ENCODE measurements around the gene SWAP70. TPM values are rescaled to one million over a fixed set of nuclear protein-coding genes. Genes with fewer than 3 reads are reported as not detected.

SWAP70 gene
- total and polyA plus RNA-seq, 9 of the 15 experiments (the other 6 are each of a cell fraction or from before 2014, with no cell fraction given) = 1.7 to 4.9 (median 3.9) TPM

- 45% methylated on average over 6 of the region's 6 CpGs for WGBS (ENCODE audit: insufficient coverage, low coverage, missing lambda C conversion rate)
- Histone ChIP-seq H3K9ac (ENCODE audit: insufficient read depth in 1 of 2, low read depth in 2 of 2, low read length in 2 of 2) (no peak overlapping the region; a peak in 1 of 4 replicates), H3K4me1 (replicated peaks in 1 of 2; ENCODE audit: control insufficient read depth in 2 of 2, insufficient read depth in 2 of 2, low read length in 2 of 2) (peaks cover 4 to 9% of the 10 kb centered on the region in 2 experiments; a peak in 3 of 5 replicates), H4K20me1 (replicated peaks; ENCODE audit: control insufficient read depth, insufficient read depth, low read length) (no peaks in the 10 kb centered on the region), H3K79me2 (ENCODE audit: control insufficient read depth, insufficient read depth, low read length) (no peaks in the 10 kb centered on the region), H3K9me3 (replicated peaks; ENCODE audit: control insufficient read depth, insufficient read depth, low read depth, low read length) (no peaks in the 10 kb centered on the region), H3K27me3 (ENCODE audit: control insufficient read depth in 2 of 2, insufficient read depth in 2 of 2, low read length in 2 of 2) (no peaks in the 10 kb centered on the region), H3K4me3 (no peak overlapping the region), H3K36me3 (ENCODE audit: control insufficient read depth, insufficient read depth, low read length) (no peaks in the 10 kb centered on the region), H2AFZ (ENCODE audit: low read depth, low read length) (peak overlapping the region; percentile 71), H3K9me1 (ENCODE audit: control insufficient read depth, insufficient read depth, low read length) (no peaks in the 10 kb centered on the region), H3K4me2 (ENCODE audit: insufficient read depth, low read length) (no peak overlapping the region), H3K27ac (ENCODE audit: extremely low read depth, low read depth, low read length) (no peak overlapping the region)
- TF ChIP-seq, protein P1, sequence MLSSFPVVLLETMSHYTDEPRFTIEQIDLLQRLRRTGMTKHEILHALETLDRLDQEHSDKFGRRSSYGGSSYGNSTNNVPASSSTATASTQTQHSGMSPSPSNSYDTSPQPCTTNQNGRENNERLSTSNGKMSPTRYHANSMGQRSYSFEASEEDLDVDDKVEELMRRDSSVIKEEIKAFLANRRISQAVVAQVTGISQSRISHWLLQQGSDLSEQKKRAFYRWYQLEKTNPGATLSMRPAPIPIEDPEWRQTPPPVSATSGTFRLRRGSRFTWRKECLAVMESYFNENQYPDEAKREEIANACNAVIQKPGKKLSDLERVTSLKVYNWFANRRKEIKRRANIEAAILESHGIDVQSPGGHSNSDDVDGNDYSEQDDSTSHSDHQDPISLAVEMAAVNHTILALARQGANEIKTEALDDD (IDR thresholded peaks at IDR 0.05) = peak; percentile 63; the same call in 1 of the 2 replicates
- TF ChIP-seq ZNF586 (CRISPR knock-in tag; conservative IDR thresholded peaks at IDR 0.05) = no peak
- TF ChIP-seq, protein P2, sequence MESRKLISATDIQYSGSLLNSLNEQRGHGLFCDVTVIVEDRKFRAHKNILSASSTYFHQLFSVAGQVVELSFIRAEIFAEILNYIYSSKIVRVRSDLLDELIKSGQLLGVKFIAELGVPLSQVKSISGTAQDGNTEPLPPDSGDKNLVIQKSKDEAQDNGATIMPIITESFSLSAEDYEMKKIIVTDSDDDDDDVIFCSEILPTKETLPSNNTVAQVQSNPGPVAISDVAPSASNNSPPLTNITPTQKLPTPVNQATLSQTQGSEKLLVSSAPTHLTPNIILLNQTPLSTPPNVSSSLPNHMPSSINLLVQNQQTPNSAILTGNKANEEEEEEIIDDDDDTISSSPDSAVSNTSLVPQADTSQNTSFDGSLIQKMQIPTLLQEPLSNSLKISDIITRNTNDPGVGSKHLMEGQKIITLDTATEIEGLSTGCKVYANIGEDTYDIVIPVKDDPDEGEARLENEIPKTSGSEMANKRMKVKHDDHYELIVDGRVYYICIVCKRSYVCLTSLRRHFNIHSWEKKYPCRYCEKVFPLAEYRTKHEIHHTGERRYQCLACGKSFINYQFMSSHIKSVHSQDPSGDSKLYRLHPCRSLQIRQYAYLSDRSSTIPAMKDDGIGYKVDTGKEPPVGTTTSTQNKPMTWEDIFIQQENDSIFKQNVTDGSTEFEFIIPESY (CRISPR knock-in tag; IDR thresholded peaks at IDR 0.05) = peak; percentile 36; the same call in 1 of the 2 replicates
- no peak for TF ChIP-seq MED1 (CRISPR knock-in tag; IDR thresholded peaks at IDR 0.05; ENCODE audit: borderline replicate concordance)
- no peak for TF ChIP-seq DACH1 (IDR thresholded peaks at IDR 0.05; ENCODE audit: partially characterized antibody)
- TF ChIP-seq ZNF197 (CRISPR knock-in tag; IDR thresholded peaks at IDR 0.05; ENCODE audit: low read depth) = no peak
- in situ Hi-C loops (cut with MboI) = no loop called here
- no peak for ATAC-seq
- CTCF ChIA-PET (ENCODE audit: low intra/inter-chr PET ratio) = no interaction called here
- POLR2A ChIA-PET = interaction anchor here (0.7 to 1.0 kb wide), 4 partner anchors 8 to 62 kb away, joined by 3 to 5 read pairs (median 3); no protein-coding TSS in a partner anchor
- BruUV-seq (replicated peaks) = no TSS peak
- intact Hi-C loops (cut with micrococcal nuclease) = no loop called here
- no peak for FAIRE-seq
- no peak for DNase-seq (ENCODE audit: extremely low read depth in 1 of 4, low spot score in 3 of 4)
These were observed 34.8 kb upstream of the SWAP70 start for GRCh38 chr11:9629064-9629463.

Data from K562 (cell line).